HUES48 (cell line): ENCODE data around the gene ZNF276.
A peak's percentile ranks its signal among the peaks of the same experiment; 100 is the strongest.

ENCODE experiments used
- H3K27ac ChIP-seq: one replicate; pipeline ENCODE4 v1.7.0; 2013; ENCODE audit warnings: low read depth, low read length, inconsistent platforms
- H3K27me3 ChIP-seq: 2 replicates; pipeline ENCODE4 v1.6.1; 2013; ENCODE audit warnings: mild to moderate bottlenecking, low read length; ENCODE audit not compliant: control insufficient read depth, insufficient read depth
- H3K36me3 ChIP-seq: 2 replicates; pipeline ENCODE4 v1.6.1; 2013; ENCODE audit warnings: low read length; ENCODE audit not compliant: control insufficient read depth, insufficient read depth
- H3K4me1 ChIP-seq: 2 replicates; pipeline ENCODE4 v1.6.1; 2013; ENCODE audit warnings: mild to moderate bottlenecking, low read length; ENCODE audit not compliant: control insufficient read depth, insufficient read depth
- H3K4me3 ChIP-seq: 2 replicates; pipeline ENCODE4 v1.5.1; 2013; ENCODE audit warnings: mild to moderate bottlenecking, low read depth, low read length
- H3K9ac ChIP-seq: 2 replicates; pipeline ENCODE4 v1.6.1; 2013; ENCODE audit warnings: mild to moderate bottlenecking, low read depth, low read length, moderate library complexity
- H3K9me3 ChIP-seq: 2 replicates; pipeline ENCODE4 v1.6.1; 2013; ENCODE audit warnings: low read length; ENCODE audit not compliant: control insufficient read depth, insufficient read depth

ZNF276 gene

GRCh38 chr16:89716916-89717687 is 4.2 kb upstream of the ZNF276 start:
- Histone ChIP-seq H3K9ac (no peak overlapping the region), H3K4me1 (no peaks in the 10 kb centered on the region; the same call in 1 of the 2 replicates), H3K27me3 (peaks cover 33% of the 10 kb centered on the region), H3K9me3 (no peaks in the 10 kb centered on the region), H3K27ac (no peak overlapping the region), H3K36me3 (peaks cover 18% of the 10 kb centered on the region; the same call in 1 of the 2 replicates), H3K4me3 (no peak overlapping the region)

GRCh38 chr16:89717688-89718505 is 3.4 kb upstream of the ZNF276 start:
- H3K4me3 ChIP-seq: no peak overlapping the region
- peaks cover 4% of the 10 kb centered on the region; the same call in 1 of the 2 replicates for H3K4me1 ChIP-seq
- peaks cover 18% of the 10 kb centered on the region; the same call in 1 of the 2 replicates for H3K36me3 ChIP-seq
- H3K9me3 ChIP-seq: no peaks in the 10 kb centered on the region
- peaks cover 41% of the 10 kb centered on the region for H3K27me3 ChIP-seq
- H3K9ac ChIP-seq: no peak overlapping the region
- H3K27ac ChIP-seq: no peak overlapping the region

- H3K36me3 ChIP-seq: peaks cover 20% of the 10 kb centered on the region; the same call in 1 of the 2 replicates
- peaks cover 56% of the 10 kb centered on the region for H3K27me3 ChIP-seq
- H3K4me1 ChIP-seq: peaks cover 4% of the 10 kb centered on the region; the same call in 1 of the 2 replicates
- H3K9me3 ChIP-seq: no peaks in the 10 kb centered on the region
- peak overlapping the region; percentile 75 for H3K4me3 ChIP-seq
- H3K27ac ChIP-seq: peak overlapping the region; percentile 88
- H3K9ac ChIP-seq: peak overlapping the region; percentile 65; the same call in 1 of the 2 replicates
Observed at GRCh38 chr16:89720551-89720812, 855 bp upstream of the ZNF276 start.

GRCh38 chr16:89721546-89722391 is 432 bp downstream of the ZNF276 start:
- peaks cover 13% of the 10 kb centered on the region; the same call in 1 of the 2 replicates for H3K36me3 ChIP-seq
- H3K4me3 ChIP-seq: peak overlapping the region; percentile 75
- H3K27me3 ChIP-seq: peaks cover 54% of the 10 kb centered on the region
- H3K27ac ChIP-seq: peak overlapping the region; percentile 88
- peaks cover 4% of the 10 kb centered on the region; the same call in 1 of the 2 replicates for H3K4me1 ChIP-seq
- H3K9me3 ChIP-seq: no peaks in the 10 kb centered on the region
- H3K9ac ChIP-seq: peak overlapping the region; percentile 44; the same call in 1 of the 2 replicates

GRCh38 chr16:89722392-89723278 is 1.3 kb downstream of the ZNF276 start:
- Histone ChIP-seq H3K4me1 (peaks cover 4% of the 10 kb centered on the region; the same call in 1 of the 2 replicates), H3K4me3 (peak overlapping the region; percentile 75), H3K9ac (no peak overlapping the region), H3K27ac (no peak overlapping the region), H3K27me3 (peaks cover 48% of the 10 kb centered on the region), H3K36me3 (peaks cover 13% of the 10 kb centered on the region; the same call in 1 of the 2 replicates), H3K9me3 (no peaks in the 10 kb centered on the region)

GRCh38 chr16:89723279-89724250 is 2.2 kb downstream of the ZNF276 start:
- H3K4me1 ChIP-seq: peaks cover 4% of the 10 kb centered on the region; the same call in 1 of the 2 replicates
- peaks cover 40% of the 10 kb centered on the region for H3K27me3 ChIP-seq
- no peak overlapping the region for H3K4me3 ChIP-seq
- no peaks in the 10 kb centered on the region for H3K9me3 ChIP-seq
- no peak overlapping the region for H3K27ac ChIP-seq
- no peak overlapping the region for H3K9ac ChIP-seq
- H3K36me3 ChIP-seq: peaks cover 13% of the 10 kb centered on the region; the same call in 1 of the 2 replicates

- H3K9ac ChIP-seq: no peak overlapping the region
- H3K4me3 ChIP-seq: no peak overlapping the region
- peaks cover 21% of the 10 kb centered on the region for H3K36me3 ChIP-seq
- H3K4me1 ChIP-seq: peaks cover 5% of the 10 kb centered on the region; the same call in 1 of the 2 replicates
- peaks cover 21% of the 10 kb centered on the region for H3K27me3 ChIP-seq
- no peaks in the 10 kb centered on the region for H3K9me3 ChIP-seq
- H3K27ac ChIP-seq: no peak overlapping the region
Observed at GRCh38 chr16:89727406-89728120, 6.2 kb downstream of the ZNF276 start.

- Histone ChIP-seq H3K4me1 (peaks cover 4% of the 10 kb centered on the region; the same call in 1 of the 2 replicates), H3K27me3 (peaks cover 4% of the 10 kb centered on the region), H3K4me3 (no peak overlapping the region), H3K9ac (no peak overlapping the region), H3K9me3 (no peaks in the 10 kb centered on the region), H3K27ac (no peak overlapping the region), H3K36me3 (peaks cover 19% of the 10 kb centered on the region)
Observed at GRCh38 chr16:89729293-89729692, 8.0 kb downstream of the ZNF276 start.
